ENCODE measurements around the gene SLC12A3.

SLC12A3 gene

DNA sequence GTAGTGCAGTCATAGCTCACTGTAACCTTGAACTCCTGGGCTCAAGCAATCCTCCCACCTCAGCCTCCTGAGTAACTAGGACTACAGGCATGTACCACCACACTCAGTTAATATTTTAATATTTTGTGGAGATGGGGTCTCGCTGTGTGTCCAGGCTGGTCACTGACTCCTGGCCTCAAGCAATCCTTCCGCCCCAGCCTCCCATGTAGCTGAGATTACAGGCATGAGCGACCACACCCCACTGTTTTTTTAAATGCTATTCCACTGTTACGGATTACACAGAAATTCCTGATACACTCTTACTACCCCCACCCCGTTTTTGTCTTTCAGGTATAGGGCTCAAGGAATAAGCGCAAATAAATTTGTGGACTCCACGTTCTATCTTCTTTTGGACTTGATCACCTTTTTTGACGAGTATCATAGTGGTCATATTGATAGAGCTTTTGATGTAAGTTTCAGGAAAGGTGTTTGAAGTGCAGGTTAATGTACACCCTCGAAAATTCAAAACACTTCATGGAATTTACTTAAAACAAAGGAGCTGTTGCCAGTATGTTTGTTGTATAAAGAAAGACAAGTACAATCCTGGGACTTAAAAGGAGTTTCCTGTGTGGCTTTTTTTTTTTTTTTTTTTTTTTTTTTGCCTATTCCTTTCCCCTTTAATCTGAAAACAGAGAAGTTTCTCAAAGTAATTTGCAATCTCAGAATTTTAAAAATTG, 26.2 kb upstream of the SLC12A3 start:
- H3K27ac Mint-ChIP-seq, result no peak overlapping the region
- no peak for DNase-seq
- no peaks in the 10 kb centered on the region for H3K27me3 Mint-ChIP-seq
- H3K9me3 Mint-ChIP-seq, result no peaks in the 10 kb centered on the region
- H3K4me1 Mint-ChIP-seq, result no peaks in the 10 kb centered on the region
- ATAC-seq, result no peak
- H3K4me3 Mint-ChIP-seq, result no peak overlapping the region

DNA sequence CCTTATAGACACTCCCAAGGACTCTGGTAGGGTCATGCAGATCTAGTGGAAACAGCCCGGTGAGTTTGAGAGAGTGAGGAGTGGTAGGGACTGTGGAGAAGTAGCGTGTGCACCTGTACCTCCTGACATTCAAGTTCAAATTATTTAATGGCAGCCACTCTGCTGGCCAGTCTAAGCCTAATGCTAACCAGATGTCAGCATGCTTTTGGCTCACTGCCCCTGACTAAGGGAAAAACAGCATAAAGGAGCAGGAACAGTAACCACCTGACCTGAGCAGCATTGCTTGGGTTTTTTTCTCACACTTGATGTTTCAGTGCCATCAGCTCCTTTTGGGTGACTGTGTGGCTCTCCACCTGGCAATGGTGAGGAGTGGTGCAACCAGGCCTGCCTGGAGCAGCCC, 23.8 kb upstream of the SLC12A3 start:
- Mint-ChIP-seq H3K27me3 (no peaks in the 10 kb centered on the region), H3K4me3 (no peak overlapping the region), H3K9me3 (no peaks in the 10 kb centered on the region), H3K27ac (peak overlapping the region in 1 of 2 donors; percentile 36), H3K4me1 (no peaks in the 10 kb centered on the region)
- no peak for ATAC-seq
- DNase-seq, result no peak

DNA sequence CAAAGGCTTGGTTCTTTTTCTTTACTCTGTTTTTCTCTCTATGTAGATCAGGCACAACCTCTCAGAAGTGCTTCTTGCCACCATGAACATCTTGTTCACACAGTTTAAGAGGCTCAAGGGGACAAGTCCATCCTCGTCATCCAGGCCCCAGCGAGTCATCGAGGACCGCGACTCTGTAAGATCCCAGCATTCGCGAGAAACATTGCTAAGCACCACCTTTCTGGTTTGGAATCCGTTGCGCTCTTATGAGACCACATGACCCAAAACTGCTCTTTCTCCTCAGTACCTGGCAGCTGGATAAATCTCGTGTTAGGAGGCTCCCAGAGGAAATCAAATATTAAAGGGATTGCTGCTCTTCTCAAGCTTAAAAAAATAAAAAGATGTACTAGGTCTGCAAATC, 23.3 kb upstream of the SLC12A3 start:
- H3K27ac Mint-ChIP-seq, result peak overlapping the region in 1 of 2 donors; percentile 36
- DNase-seq, result no peak

DNA sequence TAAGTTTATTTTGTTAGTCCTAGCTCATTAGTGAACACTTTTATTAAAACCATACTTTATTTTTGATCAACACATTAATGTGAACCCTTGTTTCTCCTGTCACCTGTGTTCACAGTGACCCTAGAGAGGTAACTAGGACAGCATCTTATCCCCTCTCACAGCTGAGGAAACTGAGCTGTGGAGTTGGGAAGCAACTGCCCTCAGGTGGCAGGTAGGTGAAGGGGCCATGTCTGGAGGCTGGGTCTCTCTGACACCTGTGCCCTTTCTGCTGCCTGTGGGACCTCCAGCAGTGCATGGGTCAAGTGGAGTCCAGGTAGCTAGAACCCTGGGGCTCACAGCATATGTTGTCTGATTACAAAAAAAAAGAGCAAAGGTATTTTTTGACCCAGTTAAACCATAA, 22.9 kb upstream of the SLC12A3 start:
- DNase-seq, result no peak
- H3K4me3 Mint-ChIP-seq, result no peak overlapping the region
- ATAC-seq, result no peak
- H3K27me3 Mint-ChIP-seq, result no peaks in the 10 kb centered on the region
- H3K27ac Mint-ChIP-seq, result no peak overlapping the region
- H3K4me1 Mint-ChIP-seq, result peaks cover 6% of the 10 kb centered on the region
- no peaks in the 10 kb centered on the region for H3K9me3 Mint-ChIP-seq

More for the DNA sequence above, 23.3 kb upstream of the SLC12A3 start:
- Mint-ChIP-seq H3K9me3 (no peaks in the 10 kb centered on the region), H3K4me1 (peaks cover 1% of the 10 kb centered on the region), H3K27me3 (no peaks in the 10 kb centered on the region), H3K4me3 (no peak overlapping the region)
- no peak for ATAC-seq

DNA sequence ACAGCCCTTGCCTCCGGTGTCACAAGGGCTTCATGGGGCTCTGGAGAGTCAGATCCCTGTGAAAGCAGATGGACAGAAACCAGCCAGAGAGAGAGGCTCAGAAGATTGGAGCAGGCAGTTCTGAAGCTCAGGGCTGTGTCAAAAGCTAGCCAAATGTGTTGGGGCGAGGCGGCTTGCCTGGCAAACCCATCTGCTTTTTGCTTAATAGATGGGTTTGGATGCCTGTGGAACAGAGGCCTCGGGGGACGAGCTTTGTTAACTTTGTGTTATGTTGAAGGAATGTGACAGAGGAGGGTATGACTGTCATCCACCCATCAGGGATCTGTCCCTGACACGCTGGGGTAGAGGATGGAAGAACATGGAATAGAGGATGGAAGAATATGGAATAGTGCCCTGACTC, 21.0 kb upstream of the SLC12A3 start:
- Mint-ChIP-seq H3K4me1 (peaks cover 25% of the 10 kb centered on the region), H3K4me3 (no peak overlapping the region), H3K27me3 (no peaks in the 10 kb centered on the region), H3K9me3 (no peaks in the 10 kb centered on the region), H3K27ac (peak overlapping the region in 1 of 2 donors; percentile 86)
- DNase-seq (no peak), ATAC-seq (no peak)

DNA sequence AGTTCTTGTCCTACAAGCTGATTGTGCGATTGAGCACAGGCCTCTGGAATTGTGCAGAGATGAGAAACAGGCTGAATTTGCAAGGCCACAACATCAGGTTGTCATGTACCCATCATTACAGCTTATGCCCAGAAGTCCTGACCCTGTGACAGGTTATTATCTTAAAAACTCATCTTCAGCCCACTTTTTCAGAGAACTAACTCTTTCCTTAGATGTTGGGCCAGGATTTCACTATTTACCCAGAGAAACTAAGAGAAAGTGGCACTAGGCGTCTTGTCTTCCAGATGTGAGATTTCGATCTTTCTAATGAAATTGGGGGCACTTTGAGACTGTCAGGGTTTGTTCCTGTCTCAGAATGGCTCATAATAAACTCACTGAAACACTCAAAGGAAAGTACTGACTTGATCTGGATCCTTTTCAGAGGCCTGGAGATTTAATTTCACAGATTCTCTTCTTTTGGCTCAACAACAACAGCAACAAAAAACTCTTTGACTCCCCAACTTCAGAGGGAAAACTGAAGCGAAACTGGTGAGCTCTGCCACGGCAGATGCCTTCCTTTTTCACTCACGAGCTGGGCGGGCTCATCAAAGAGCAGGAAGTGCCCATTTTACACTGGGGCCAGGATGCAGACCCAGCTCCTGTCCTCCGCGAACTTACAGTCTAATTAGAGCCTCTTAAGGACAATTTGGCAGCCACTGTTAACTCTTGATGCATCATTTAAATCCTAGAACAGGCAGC, 17.7 kb upstream of the SLC12A3 start:
- no peaks in the 10 kb centered on the region for H3K27me3 Mint-ChIP-seq
- DNase-seq (no peak), ATAC-seq (peak; percentile 60)
- H3K4me3 Mint-ChIP-seq, result no peak overlapping the region
- H3K4me1 Mint-ChIP-seq, result peaks cover 40% of the 10 kb centered on the region
- peak overlapping the region; percentile 19 to 29 for H3K27ac Mint-ChIP-seq
- no peaks in the 10 kb centered on the region for H3K9me3 Mint-ChIP-seq

DNA sequence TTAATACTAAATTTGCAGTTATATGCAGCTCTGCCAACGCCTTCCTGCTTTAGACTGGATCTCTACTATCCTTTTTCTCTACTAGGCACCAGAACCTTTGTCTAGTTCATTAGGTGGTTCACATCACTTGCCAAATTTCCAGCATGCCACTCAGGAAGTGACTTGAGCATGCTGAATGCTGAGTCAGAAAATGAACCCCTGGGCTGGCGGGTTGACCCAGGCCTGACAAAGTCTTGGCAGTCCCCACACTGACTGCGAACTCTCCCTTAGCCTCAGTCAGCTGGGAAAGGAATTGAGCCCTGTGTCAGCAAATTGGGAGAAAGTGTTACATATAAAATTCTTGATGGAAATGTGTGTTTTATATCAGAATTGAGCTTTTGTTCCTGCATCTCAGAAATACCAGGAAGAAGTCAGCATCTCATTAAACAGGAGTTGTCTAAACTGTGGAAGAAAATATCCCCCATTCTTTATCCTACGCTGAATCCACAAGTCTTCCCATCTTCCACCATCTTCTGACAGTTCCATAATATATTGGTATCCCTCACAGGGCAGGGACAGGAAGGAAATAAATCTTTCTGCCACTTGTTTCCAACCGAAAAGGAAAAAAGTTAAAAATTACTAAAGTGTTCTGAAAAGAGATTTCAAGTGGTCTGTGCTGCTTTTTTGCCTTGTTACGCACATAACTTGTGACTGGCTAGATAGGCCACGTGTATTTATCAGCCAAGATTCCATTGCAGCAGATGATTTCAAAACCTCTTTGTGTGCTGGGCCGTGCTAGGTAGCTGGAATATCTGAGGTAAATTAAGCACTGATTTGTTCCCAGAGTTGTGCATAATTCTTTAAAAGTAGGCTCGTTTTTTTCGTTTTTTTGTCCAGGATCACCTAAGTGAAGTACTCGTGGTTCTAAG, 16.7 kb upstream of the SLC12A3 start:
- Mint-ChIP-seq H3K4me3 (peak overlapping the region in 1 of 2 donors; percentile 34), H3K27me3 (no peaks in the 10 kb centered on the region), H3K9me3 (no peaks in the 10 kb centered on the region), H3K27ac (peak overlapping the region; percentile 29 to 96), H3K4me1 (peaks cover 40% of the 10 kb centered on the region)
- DNase-seq, result no peak
- ATAC-seq, result no peak

DNA sequence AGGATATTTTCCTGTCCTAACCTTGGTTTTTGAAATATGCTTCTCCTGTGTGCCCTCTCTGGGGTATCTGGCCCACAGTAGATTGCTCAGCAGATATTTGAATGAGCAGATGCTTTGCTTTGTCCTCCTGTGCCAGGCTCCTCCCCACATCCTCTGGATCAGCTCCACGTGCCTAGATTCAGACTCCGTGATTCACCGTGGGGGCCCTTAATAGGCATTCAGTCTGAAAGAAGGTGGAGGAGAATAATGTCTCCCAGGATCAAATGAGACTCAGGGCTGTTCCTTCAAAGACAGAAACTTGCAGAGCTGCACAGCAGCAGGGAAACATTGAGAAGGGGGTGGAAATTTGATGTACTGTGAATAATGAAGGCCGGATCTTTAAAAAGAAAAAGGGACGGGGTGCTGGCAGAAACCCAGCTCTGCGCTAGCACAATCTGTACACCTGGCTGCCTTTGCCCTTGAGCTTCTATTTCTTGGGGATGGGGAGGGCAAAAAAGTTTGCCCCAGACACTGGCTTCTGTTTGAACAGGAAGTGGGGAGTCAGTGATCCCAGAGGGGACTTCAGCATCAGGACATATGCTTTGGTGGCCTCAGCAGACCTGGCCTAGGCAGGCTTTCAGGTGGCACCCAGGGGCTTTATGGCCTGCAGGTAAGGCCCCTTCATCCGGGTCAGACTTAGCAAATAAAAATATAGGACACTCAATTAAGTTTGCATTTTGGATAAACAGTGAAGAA, 15.9 kb upstream of the SLC12A3 start:
- H3K27ac Mint-ChIP-seq, result no peak overlapping the region
- ATAC-seq (no peak), DNase-seq (no peak)
- no peaks in the 10 kb centered on the region for H3K27me3 Mint-ChIP-seq
- H3K4me3 Mint-ChIP-seq, result no peak overlapping the region
- H3K9me3 Mint-ChIP-seq, result no peaks in the 10 kb centered on the region
- peaks cover 40% of the 10 kb centered on the region for H3K4me1 Mint-ChIP-seq

DNA sequence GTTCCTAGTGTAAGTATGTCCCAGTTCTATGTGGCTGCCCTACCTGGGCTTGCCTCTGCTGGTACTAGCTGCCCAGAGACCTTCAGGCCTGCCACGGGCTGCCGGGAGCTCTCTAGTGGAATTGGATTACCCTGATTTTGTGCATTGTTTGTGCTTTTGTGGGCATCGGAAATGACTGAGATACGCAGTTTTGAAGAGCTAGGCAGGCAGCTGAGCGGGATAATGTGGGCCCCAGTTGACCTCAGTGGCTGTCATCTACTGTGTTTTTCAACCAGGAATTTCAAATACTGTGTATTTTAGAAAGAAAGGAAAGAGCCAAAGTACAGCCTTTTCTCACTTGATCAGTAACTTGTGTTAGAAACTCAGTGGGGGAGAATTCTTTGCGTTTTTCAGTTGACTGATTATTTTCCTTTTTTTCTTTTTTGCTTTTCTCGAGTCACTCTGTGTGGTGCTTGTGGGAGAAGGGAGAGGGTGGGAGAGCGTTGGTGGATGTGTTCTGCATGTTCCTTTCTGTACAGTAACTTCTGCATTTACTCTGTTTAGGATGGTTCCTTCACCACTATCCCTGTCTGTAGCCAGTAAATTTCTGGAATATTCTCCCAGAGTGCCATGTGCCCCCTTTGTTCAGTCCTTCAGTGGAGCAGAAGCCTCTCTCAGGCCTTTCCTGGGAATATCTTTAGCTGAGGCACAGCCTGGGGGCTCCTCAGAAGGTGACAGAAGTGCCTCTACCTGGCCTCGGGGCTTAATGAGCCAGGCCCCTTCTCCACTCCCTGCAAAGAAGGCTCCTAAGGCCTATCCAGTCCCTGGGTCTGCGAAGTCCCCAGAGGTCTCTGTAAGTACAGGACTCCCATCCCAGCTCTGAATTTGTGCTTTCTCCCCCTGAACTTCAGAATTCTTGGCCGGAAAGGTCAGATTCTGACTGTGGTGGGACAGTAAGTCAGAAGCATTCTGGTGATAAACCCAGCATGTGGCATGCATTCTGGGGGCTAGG, 15.0 kb upstream of the SLC12A3 start:
- DNase-seq, result no peak
- H3K27ac Mint-ChIP-seq, result peak overlapping the region in 1 of 2 donors; percentile 78

DNA sequence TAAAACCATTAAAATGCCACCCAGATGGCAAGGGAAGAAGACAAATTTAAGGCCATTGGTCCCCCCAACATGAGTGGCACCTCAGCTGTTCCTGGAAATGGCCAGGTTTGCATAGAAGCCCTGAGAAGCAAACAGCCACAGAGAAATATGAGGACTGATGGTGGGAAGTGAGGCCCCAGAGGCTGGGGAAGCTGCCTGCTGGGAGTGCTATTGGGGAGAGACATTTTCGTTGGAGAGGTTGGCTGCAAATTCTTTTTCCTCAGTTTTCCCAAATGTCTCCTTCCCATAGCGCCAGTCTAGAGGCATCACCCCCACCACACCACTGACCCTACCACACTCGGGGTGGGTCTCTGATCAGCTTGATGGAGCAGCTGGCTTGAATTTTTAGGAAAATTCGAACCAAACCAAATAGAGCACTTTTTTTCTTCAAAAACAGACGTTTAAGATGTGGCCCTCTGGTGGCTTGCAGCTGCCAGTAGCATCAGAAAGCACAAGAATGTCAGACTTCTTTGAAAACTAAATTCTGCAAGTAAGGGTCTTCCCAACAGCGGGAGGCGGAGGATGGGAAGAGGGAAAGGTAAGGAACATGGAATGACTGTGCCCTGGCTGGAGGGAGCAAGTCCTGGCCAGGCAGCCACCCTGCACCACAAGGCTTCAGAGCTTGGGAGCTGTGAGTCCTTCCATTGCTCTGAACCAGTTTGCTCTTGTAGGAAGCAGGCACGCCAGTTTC, 13.2 kb upstream of the SLC12A3 start:
- peaks cover 37% of the 10 kb centered on the region for H3K4me1 Mint-ChIP-seq
- H3K27me3 Mint-ChIP-seq, result no peaks in the 10 kb centered on the region
- no peak overlapping the region for H3K4me3 Mint-ChIP-seq
- H3K9me3 Mint-ChIP-seq, result no peaks in the 10 kb centered on the region
- H3K27ac Mint-ChIP-seq, result peak overlapping the region in 1 of 2 donors; percentile 92
- no peak for ATAC-seq
- DNase-seq, result no peak

More for the DNA sequence above, 15.0 kb upstream of the SLC12A3 start:
- ATAC-seq, result no peak
- no peaks in the 10 kb centered on the region for H3K27me3 Mint-ChIP-seq
- no peaks in the 10 kb centered on the region for H3K9me3 Mint-ChIP-seq
- peaks cover 40% of the 10 kb centered on the region for H3K4me1 Mint-ChIP-seq
- H3K4me3 Mint-ChIP-seq, result no peak overlapping the region

DNA sequence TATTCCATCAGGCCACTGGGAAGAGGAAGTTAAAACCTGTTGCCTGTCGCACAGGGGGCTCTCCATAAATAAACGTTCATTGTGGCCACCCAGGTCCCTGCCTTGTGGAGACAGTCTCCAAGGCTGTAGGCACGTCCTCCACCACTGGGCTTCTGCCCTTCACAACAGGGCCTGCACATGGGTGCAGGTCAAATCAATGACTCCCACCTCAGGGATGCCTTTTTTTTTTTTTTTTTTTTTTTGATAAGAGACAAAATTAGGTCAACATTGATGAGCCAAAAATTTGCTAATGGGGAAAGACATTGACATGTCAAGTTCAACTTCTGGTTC, 12.6 kb upstream of the SLC12A3 start:
- peaks cover 32% of the 10 kb centered on the region for H3K4me1 Mint-ChIP-seq
- DNase-seq (no peak), ATAC-seq (no peak)
- H3K4me3 Mint-ChIP-seq, result no peak overlapping the region
- H3K27me3 Mint-ChIP-seq, result no peaks in the 10 kb centered on the region
- H3K27ac Mint-ChIP-seq, result no peak overlapping the region
- no peaks in the 10 kb centered on the region for H3K9me3 Mint-ChIP-seq

DNA sequence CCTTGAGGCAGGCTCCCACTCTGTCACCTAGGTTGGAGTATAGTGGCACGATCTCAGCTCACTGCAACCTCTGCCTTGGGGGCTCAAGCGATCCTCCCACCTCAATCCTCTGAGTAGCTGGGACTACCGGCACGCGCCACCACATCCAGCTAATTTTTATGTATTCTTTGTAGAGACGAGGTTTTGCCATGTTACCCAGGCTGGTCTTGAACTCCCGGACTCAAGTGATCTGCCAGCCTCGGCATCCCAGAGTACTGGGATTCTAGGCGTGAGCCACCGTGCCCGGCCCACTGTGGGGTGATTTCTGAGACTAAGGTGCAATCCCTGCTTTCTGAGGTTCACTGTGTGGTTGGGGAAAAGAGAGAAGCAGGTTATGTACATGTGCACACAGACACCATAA, 12.0 kb upstream of the SLC12A3 start:
- no peak for DNase-seq

DNA sequence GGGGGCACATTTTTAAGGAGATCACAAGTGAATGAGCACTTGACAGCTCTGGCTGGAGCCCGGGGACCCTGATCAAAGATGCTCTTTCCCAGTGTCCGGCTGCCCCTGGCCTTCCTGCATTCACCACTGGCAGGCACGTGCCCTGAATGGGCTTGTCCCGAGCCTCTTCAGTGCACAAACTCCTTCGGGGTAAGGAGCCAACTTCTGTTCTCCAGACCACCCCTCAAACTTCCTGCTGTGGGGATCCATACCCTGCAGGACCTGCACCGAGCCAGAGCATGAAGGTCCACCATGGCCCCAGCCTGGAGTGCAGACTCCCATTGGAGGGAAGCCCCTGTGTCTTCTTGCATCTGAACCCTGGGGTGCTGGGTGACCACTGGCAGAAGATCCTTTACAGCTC, 9.8 kb upstream of the SLC12A3 start:
- no peak overlapping the region for H3K4me3 Mint-ChIP-seq
- H3K27me3 Mint-ChIP-seq, result no peaks in the 10 kb centered on the region
- ATAC-seq (no peak), DNase-seq (no peak)
- H3K4me1 Mint-ChIP-seq, result peaks cover 18% of the 10 kb centered on the region
- no peaks in the 10 kb centered on the region for H3K9me3 Mint-ChIP-seq
- no peak overlapping the region for H3K27ac Mint-ChIP-seq

More for the DNA sequence above, 12.0 kb upstream of the SLC12A3 start:
- no peaks in the 10 kb centered on the region for H3K27me3 Mint-ChIP-seq
- ATAC-seq, result no peak
- H3K9me3 Mint-ChIP-seq, result no peaks in the 10 kb centered on the region
- H3K27ac Mint-ChIP-seq, result no peak overlapping the region
- H3K4me1 Mint-ChIP-seq, result peaks cover 26% of the 10 kb centered on the region
- H3K4me3 Mint-ChIP-seq, result no peak overlapping the region

DNA sequence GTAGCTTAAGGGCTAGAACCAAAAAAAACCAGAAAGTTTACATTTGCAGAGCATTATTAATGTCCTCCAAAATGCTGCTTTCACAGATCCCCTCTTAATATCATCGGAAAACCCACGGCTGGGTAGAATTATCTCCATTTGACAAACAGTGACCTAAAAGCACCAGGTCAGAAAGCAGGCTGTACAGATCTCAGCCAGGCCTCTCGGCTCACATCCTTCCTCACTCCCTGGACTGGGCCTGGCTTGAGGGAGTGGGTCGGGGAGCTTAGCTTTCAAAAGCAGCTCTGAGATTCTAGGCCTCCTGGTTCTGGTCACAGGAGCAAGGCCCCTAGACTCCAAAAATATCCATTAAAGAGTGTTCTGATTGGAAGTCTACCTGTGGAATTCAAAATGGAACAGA, 9.1 kb upstream of the SLC12A3 start:
- peak overlapping the region in 1 of 2 donors; percentile 54 for H3K27ac Mint-ChIP-seq
- H3K9me3 Mint-ChIP-seq, result no peaks in the 10 kb centered on the region
- peaks cover 21% of the 10 kb centered on the region for H3K4me1 Mint-ChIP-seq
- ATAC-seq (no peak), DNase-seq (no peak)
- no peaks in the 10 kb centered on the region for H3K27me3 Mint-ChIP-seq
- no peak overlapping the region for H3K4me3 Mint-ChIP-seq

All from stimulated activated naive CD8-positive, alpha-beta T cell treated with anti-CD3 and anti-CD28 coated beads, Interleukin-15, amount 100 ng/mL, for 72 hours (primary cell).